Astrocyte (in vitro differentiated cells and primary cell): Measurements from ENCODE around the gene ILF3. TPM values are rescaled to one million over a fixed set of nuclear protein-coding genes. Genes with fewer than 3 reads are reported as not detected.

ENCODE experiments used
- DNase-seq: peaks from one replicate; pipeline ENCODE4 v3.0.0-alpha.2; 2010; ENCODE audit warnings: low read depth
- FAIRE-seq: peaks from 2 replicates; lab custom pipeline; 2011; peaks lifted over from hg19 to GRCh38; lab: Jason Lieb, UNC
- H2AFZ ChIP-seq: 2 replicates; pipeline ENCODE4 v1.6.0; 2012; ENCODE audit warnings: low read depth, low read length, inconsistent platforms
- H3K27ac ChIP-seq: 2 replicates; pipeline ENCODE4 v1.5.1; 2011; ENCODE audit warnings: low read depth, low read length, inconsistent platforms
- H3K27me3 ChIP-seq: 2 replicates; pipeline ENCODE4 v1.6.0; 2011; ENCODE audit warnings: low read length, inconsistent platforms; ENCODE audit not compliant: insufficient read depth
- H3K36me3 ChIP-seq: 2 replicates; pipeline ENCODE4 v1.5.1; 2011; ENCODE audit warnings: low read length, inconsistent platforms; ENCODE audit not compliant: insufficient read depth
- H3K4me1 ChIP-seq: 2 replicates; pipeline ENCODE4 v1.5.1; 2011; ENCODE audit warnings: low read length, inconsistent platforms; ENCODE audit not compliant: insufficient read depth
- H3K4me2 ChIP-seq: 2 replicates; pipeline ENCODE4 v1.6.0; 2012; ENCODE audit warnings: low read length, inconsistent platforms
- H3K4me3 ChIP-seq: 2 replicates; pipeline ENCODE4 v1.5.1; 2011; ENCODE audit warnings: low read depth, mild to moderate bottlenecking, low read length, inconsistent platforms; ENCODE audit not compliant: insufficient read depth
- H3K79me2 ChIP-seq: 2 replicates; pipeline ENCODE4 v1.6.0; 2012; ENCODE audit warnings: mild to moderate bottlenecking, low read length, inconsistent platforms; ENCODE audit not compliant: insufficient read depth
- H3K9ac ChIP-seq: 2 replicates; pipeline ENCODE4 v1.6.0; 2012; ENCODE audit warnings: mild to moderate bottlenecking, low read length, inconsistent platforms
- H3K9me3 ChIP-seq: 2 replicates; pipeline ENCODE4 v1.5.1; 2012; ENCODE audit warnings: low read depth, mild to moderate bottlenecking, low read length, inconsistent platforms; ENCODE audit not compliant: insufficient read depth
- H4K20me1 ChIP-seq: 2 replicates; pipeline ENCODE4 v1.6.0; 2012; ENCODE audit warnings: low read length, inconsistent platforms; ENCODE audit not compliant: insufficient read depth
- H3K27ac Mint-ChIP-seq: one replicate; pipeline ENCODE4 v1.8.0; 2021; ENCODE audit warnings: mild to moderate bottlenecking, mixed read lengths; ENCODE audit not compliant: unreplicated experiment
- H3K27me3 Mint-ChIP-seq: one replicate; pipeline ENCODE4 v1.8.0; 2021; ENCODE audit warnings: low read depth, mixed read lengths; ENCODE audit not compliant: unreplicated experiment
- H3K36me3 Mint-ChIP-seq: one replicate; pipeline ENCODE4 v1.8.0; 2021; ENCODE audit warnings: low read depth, mixed read lengths; ENCODE audit not compliant: unreplicated experiment
- H3K4me1 Mint-ChIP-seq: one replicate; pipeline ENCODE4 v1.8.0; 2021; ENCODE audit warnings: low read depth, mixed read lengths; ENCODE audit not compliant: unreplicated experiment
- H3K4me3 Mint-ChIP-seq: one replicate; pipeline ENCODE4 v1.8.0; 2021; ENCODE audit warnings: mild to moderate bottlenecking, moderate library complexity, mixed read lengths; ENCODE audit not compliant: unreplicated experiment
- H3K9me3 Mint-ChIP-seq: one replicate; pipeline ENCODE4 v1.8.0; 2021; ENCODE audit warnings: mild to moderate bottlenecking, mixed read lengths; ENCODE audit not compliant: unreplicated experiment
- CTCF ChIP-seq: IDR thresholded peaks from 2 replicates; pipeline ENCODE4 v1.5.1; 2011; ENCODE audit warnings: low read depth, mild to moderate bottlenecking, inconsistent platforms, low read length, moderate library complexity; ENCODE audit not compliant: insufficient read depth
- EZH2 ChIP-seq: IDR thresholded peaks from 2 replicates; pipeline ENCODE4 v1.6.1; 2012; ENCODE audit warnings: mild to moderate bottlenecking, low read length, inconsistent platforms; ENCODE audit not compliant: insufficient read depth
- total RNA-seq: library from RNA; stranded (reverse); gene quantifications from 2 replicates; pipeline ENCODE4 v1.2.1, GENCODE V29; 2021

The ILF3 gene
- total RNA-seq, 1 donor from 2014 or later = 244 TPM

DNA sequence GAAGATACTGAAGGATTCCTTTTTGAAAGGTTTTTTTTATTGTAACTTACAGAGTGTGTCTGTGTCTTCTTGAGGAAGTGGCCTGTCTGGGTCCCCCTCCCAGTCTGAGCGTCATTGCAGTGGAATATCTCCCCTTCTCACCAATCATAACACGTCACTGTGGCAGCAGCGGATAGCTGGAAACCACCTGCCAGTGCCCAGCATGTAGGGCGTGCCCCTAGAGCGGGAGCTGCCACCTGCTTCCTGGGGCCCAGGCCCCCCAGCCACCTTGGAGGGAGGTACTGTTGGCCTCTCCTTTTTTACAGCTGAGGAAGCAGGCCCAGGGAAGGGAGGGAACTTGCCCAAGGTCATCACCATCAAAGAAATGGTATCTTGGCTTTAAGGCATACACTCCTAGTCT, 59.2 kb downstream of the ILF3 start:
- no peaks in the 10 kb centered on the region for H3K9me3 ChIP-seq
- no peak overlapping the region for H3K4me2 ChIP-seq
- no peak overlapping the region for H2AFZ ChIP-seq
- H3K36me3 ChIP-seq = no peaks in the 10 kb centered on the region
- no peak overlapping the region for H3K9ac ChIP-seq
- H3K36me3 Mint-ChIP-seq = peaks cover 10% of the 10 kb centered on the region
- FAIRE-seq (no peak), DNase-seq (no peak)
- no peaks in the 10 kb centered on the region for H3K4me1 ChIP-seq
- peaks cover 3% of the 10 kb centered on the region for H3K4me1 Mint-ChIP-seq
- H3K4me3 ChIP-seq = no peak overlapping the region
- no peaks in the 10 kb centered on the region for H3K27me3 Mint-ChIP-seq
- no peak overlapping the region for H3K27ac Mint-ChIP-seq
- H4K20me1 ChIP-seq = no peaks in the 10 kb centered on the region
- peaks cover 4% of the 10 kb centered on the region for H3K79me2 ChIP-seq
- TF ChIP-seq EZH2 (no peak), CTCF (no peak)
- H3K4me3 Mint-ChIP-seq = no peak overlapping the region
- no peaks in the 10 kb centered on the region for H3K27me3 ChIP-seq
- H3K9me3 Mint-ChIP-seq = no peaks in the 10 kb centered on the region
- no peak overlapping the region for H3K27ac ChIP-seq

DNA sequence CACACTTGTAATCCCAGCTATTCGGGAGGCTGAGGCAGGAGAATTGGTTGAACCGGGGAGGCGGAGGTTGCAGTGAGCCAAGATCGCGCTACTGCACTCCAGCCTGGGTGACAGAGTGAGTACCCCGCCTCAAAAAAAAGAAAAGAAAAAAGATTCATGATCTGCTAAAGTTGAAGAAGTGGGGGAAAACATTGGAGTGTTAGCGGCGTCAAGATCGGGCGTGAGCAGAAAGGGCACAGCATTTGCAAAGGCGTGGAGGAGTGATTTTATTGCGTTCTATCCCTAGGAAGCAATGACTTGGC, 62.9 kb downstream of the ILF3 start:
- peaks cover 5% of the 10 kb centered on the region for H3K36me3 Mint-ChIP-seq
- TF ChIP-seq EZH2 = no peak
- no peak for TF ChIP-seq CTCF
- peaks cover 41% of the 10 kb centered on the region for H3K79me2 ChIP-seq
- H2AFZ ChIP-seq = peak overlapping the region; percentile 75
- peak overlapping the region; percentile 37 for H3K27ac Mint-ChIP-seq
- no peaks in the 10 kb centered on the region for H3K27me3 Mint-ChIP-seq
- no peaks in the 10 kb centered on the region for H3K9me3 Mint-ChIP-seq
- H3K27ac ChIP-seq = no peak overlapping the region
- no peaks in the 10 kb centered on the region for H3K9me3 ChIP-seq
- peaks cover 37% of the 10 kb centered on the region for H4K20me1 ChIP-seq
- H3K27me3 ChIP-seq = no peaks in the 10 kb centered on the region
- H3K4me3 ChIP-seq = peak overlapping the region; percentile 30
- H3K9ac ChIP-seq = peak overlapping the region; percentile 17
- DNase-seq (no peak), FAIRE-seq (no peak)
- peaks cover 14% of the 10 kb centered on the region for H3K4me1 ChIP-seq
- H3K4me2 ChIP-seq = peak overlapping the region; percentile 79
- peaks cover 8% of the 10 kb centered on the region for H3K4me1 Mint-ChIP-seq
- no peaks in the 10 kb centered on the region for H3K36me3 ChIP-seq
- H3K4me3 Mint-ChIP-seq = peak overlapping the region; percentile 81

DNA sequence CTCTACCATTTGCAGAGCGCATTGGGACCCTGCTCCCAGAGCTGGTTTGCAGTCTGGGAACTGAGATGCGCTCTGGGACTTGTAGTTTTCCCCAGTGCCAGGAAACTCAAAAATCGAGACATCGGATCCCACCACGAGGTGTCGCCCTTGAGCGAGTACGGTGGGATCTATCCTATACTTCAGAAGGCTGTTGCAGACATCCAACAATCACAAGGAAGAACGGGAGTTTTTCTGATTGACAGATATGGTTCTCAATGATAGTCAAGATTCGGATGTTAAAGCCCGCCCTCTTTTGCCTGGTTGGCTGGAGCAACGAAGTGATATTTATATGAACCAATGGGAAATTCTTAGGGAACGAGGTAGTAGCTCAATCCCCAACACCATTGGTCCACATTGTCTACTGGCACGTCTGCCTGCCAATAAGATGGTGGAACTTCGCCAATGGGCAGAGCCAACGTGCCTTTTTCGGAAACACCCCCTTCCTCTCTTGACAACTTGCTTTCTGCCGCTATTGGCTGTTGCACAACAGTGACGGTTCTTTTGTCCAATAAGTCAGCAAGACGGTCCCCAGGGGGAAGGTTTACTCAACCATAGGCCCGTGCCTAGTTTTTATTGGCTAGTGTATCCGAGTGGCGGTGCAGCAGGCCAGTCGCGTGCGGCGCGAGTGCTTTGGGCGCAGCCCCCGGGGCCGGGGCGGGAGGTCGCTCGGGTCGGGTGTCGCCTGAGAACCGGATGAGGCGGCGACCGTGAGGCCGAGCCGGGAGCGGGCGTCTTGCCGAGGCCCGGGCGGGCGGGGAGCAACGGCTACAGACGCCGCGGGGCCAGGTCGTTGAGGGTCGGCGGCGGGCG, 63.4 kb downstream of the ILF3 start, which contains the start of gene DNM2:
TSS of gene DNM2 (plus strand) at position 724 of the 849 bp plus-strand sequence. CDS start 164 bp downstream, outside the sequence.
- Histone ChIP-seq H3K4me3 (peak within 1 kb of the TSS; percentile 84), H4K20me1 (peaks cover 42% of the 10 kb centered on the region), H3K79me2 (peaks cover 47% of the 10 kb centered on the region), H3K4me2 (peak within 1 kb of the TSS; percentile 94), H3K4me1 (peaks cover 14% of the 10 kb centered on the region), H3K36me3 (no peaks in the 10 kb centered on the region), H3K9ac (peak within 1 kb of the TSS; percentile 91), H3K27ac (peak within 1 kb of the TSS; percentile 79), H3K27me3 (no peaks in the 10 kb centered on the region), H2AFZ (peak within 1 kb of the TSS; percentile 75), H3K9me3 (no peaks in the 10 kb centered on the region)
- Mint-ChIP-seq H3K36me3 (peaks cover 5% of the 10 kb centered on the region), H3K4me1 (peaks cover 8% of the 10 kb centered on the region), H3K9me3 (no peaks in the 10 kb centered on the region), H3K4me3 (peak within 1 kb of the TSS; percentile 98), H3K27me3 (no peaks in the 10 kb centered on the region), H3K27ac (peak within 1 kb of the TSS; percentile 94)
- peak; percentile 100 for DNase-seq
- peak; percentile 97 for TF ChIP-seq CTCF
- no peak for TF ChIP-seq EZH2
- peak; percentile 99 for FAIRE-seq
